GM06990 (cell line): ENCODE results near the gene SLC7A11.
"Not testable (repeated sequence)": the region's sequence is repeated elsewhere in the genome, so short reads cannot be mapped to it uniquely, and the experiment has no call there.

ENCODE experiments used
- DNase-seq: peaks from one replicate; pipeline ENCODE4 v3.0.0-alpha.2; 2011; ENCODE audit not compliant: insufficient read length; ENCODE audit errors: extremely low read depth
- H3K27me3 ChIP-seq: replicated peaks from 2 replicates; pipeline ENCODE4 v1.6.0; 2011; ENCODE audit warnings: low read length; ENCODE audit not compliant: control insufficient read depth, insufficient read depth
- H3K36me3 ChIP-seq: 2 replicates; pipeline ENCODE4 v1.5.1; 2011; ENCODE audit warnings: low read length; ENCODE audit not compliant: control insufficient read depth, insufficient read depth
- H3K4me3 ChIP-seq: replicated peaks from 2 replicates; pipeline ENCODE4 v1.5.1; 2011; ENCODE audit warnings: low read depth, mild to moderate bottlenecking, control low read depth, low read length
- CTCF ChIP-seq: IDR thresholded peaks from 2 replicates; pipeline ENCODE4 v1.5.1; 2011; ENCODE audit warnings: low read length, control low read depth, mild to moderate bottlenecking, inconsistent platforms; ENCODE audit not compliant: insufficient read depth, poor library complexity, severe bottlenecking

The SLC7A11 gene

GRCh38 chr4:138222046-138222445 lies 20.1 kb downstream of the SLC7A11 start:
- Histone ChIP-seq H3K27me3 (no peaks in the 10 kb centered on the region), H3K4me3 (no peak overlapping the region), H3K36me3 (no peaks in the 10 kb centered on the region)
- no peak for DNase-seq
- TF ChIP-seq CTCF, result no peak

DNA sequence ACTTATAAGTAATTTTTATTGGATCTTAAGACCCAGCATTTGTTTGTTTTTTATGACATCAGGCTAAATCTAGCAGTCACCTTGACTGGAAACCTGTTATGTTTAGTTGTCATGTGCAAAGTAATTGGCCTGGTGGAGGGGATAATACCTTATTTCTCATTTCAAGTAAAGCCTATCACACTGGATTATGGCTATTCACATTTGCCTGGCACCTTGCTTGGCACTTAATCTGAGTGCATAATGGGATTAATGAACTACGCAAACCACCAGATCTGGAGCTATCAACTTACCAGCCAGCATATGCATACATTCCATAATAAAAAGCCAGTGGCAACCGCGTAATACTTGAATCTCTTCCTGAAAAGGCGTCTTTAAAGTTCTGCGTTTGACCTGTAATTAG lies 23.2 kb downstream of the SLC7A11 start:
- no peaks in the 10 kb centered on the region for H3K27me3 ChIP-seq

DNA sequence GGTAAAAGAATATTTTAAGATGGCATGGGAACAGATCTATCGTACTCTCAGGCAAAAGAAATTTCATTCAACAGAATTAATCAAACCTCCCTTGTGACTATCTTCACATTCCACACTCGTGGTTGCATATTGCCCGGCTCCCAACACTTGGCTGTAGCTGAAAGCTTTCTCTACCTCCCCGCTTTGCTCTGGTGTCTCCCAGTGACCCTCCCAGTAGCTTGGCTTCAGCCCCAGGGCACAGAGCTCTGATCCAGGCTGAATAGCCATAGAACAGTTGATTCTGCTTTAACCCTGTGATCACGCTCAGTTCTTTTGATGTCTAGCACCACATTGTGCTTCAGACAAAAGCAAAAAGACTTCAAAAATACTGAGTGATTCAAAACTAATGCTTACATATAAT lies 24.6 kb downstream of the SLC7A11 start:
- Histone ChIP-seq H3K36me3 (no peaks in the 10 kb centered on the region), H3K4me3 (no peak overlapping the region), H3K27me3 (no peaks in the 10 kb centered on the region)
- no peak for DNase-seq
- TF ChIP-seq CTCF, result no peak

More for the DNA sequence above, 23.2 kb downstream of the SLC7A11 start:
- no peak for DNase-seq
- Histone ChIP-seq H3K4me3 (no peak overlapping the region), H3K36me3 (no peaks in the 10 kb centered on the region)
- no peak for TF ChIP-seq CTCF

DNA sequence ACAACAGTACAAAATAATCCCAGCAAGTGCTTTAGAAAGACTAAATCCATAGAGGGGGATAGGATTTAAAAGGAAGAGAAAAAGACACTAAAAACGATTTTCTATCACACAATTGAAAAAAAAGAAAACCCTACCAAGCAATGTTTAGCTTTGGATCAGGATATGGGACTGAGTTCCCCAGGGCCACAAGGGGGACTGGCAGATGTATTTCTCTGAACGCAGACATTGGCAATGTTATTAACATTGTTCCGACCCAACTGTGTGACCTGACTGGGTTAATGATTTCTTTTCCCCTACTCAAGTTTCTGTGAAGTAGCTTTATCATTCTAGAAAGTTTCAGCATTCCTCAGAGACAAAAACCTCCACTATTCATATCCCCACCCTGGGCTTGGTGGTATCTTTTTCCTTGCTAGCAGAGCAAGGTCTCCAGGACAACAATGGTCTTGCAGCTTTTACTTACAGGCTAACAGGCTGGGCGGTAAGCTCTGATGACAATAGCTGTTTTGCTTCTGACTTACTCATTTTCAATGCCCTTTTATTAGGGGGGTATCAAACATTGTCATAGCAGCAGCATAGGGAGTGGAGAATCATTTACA lies 25.8 kb downstream of the SLC7A11 start:
- no peaks in the 10 kb centered on the region for H3K27me3 ChIP-seq
- H3K4me3 ChIP-seq, result no peak overlapping the region
- no peak for TF ChIP-seq CTCF
- no peak for DNase-seq
- H3K36me3 ChIP-seq, result no peaks in the 10 kb centered on the region

DNA sequence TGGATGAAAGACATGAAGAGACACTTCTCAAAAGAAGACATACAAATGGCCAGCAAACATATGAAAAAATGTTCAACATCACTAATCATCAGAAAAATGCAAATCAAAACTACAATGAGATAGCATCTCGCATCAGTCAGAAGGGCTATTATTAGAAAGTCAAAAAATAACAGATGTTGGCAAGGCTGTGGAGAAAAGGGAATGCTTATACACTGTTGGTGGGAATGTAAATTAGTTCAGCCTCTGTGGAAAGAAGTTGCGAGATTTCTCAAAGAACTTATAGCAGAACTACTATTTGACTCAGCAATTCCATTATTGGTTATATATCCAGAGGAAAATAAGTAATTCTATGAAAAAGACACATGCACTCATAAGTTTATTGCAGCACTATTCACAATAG lies 31.6 kb downstream of the SLC7A11 start:
- not testable (repeated sequence) for DNase-seq, H3K4me3 ChIP-seq, H3K36me3 ChIP-seq, H3K27me3 ChIP-seq

DNA sequence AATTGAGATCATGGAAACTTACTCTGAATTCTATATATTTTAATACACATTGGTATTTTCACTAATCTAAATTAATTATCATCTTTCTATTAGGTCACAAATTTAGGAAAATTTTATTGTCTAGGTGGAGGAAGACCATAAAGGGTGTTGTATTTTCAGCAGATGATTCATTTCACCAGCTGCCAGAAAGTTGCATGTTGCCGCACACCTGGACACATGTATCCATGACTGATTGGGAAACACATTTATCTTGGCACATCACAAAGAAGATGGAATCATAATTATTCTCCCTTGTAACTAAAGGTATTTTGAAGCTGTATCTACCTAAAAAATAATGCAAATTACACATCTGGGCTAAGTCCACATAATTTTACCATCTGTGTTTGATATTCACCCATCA lies 33.1 kb downstream of the SLC7A11 start:
- Histone ChIP-seq H3K4me3 (no peak overlapping the region), H3K36me3 (no peaks in the 10 kb centered on the region), H3K27me3 (no peaks in the 10 kb centered on the region)
- DNase-seq, result no peak
- no peak for TF ChIP-seq CTCF
